Lower leg skin (tissue), 4 donors: ENCODE data around the gene RNPS1. TPM values are rescaled to one million over a fixed set of nuclear protein-coding genes. Genes with fewer than 3 reads are reported as not detected.

Experiments used
- DNase-seq, 2 donors: peaks; one replicate each; pipeline ENCODE4 v3.0.0-alpha.2; 2019; ENCODE audit warnings: low spot score in 2 of 2
- H3K4me3 ChIP-seq: fragments of 200-600 bp; sonication (generic); 2 replicates; pipeline ENCODE4 v1.5.1; 2017; ENCODE audit warnings: mild to moderate bottlenecking, low read depth; ENCODE audit not compliant: poor library complexity, severe bottlenecking
- POLR2A ChIP-seq, 2 donors: fragments of 450-650 bp; IDR thresholded peaks; one replicate each; pipeline ENCODE4 v1.6.1; 2016 to 2017; ENCODE audit warnings: antibody characterized with exemption in 2 of 2, mild to moderate bottlenecking in 1 of 2, moderate library complexity in 1 of 2
- WGBS, 2 donors: methylation state at CpG; one replicate each; pipeline ENCODE4 v1.1.5; 2018; 5-methylcytosine and 5-hydroxymethylcytosine counted together
- intact Hi-C: fragments of 100-400 bp; cut with DNase I; formaldehyde crosslinking; loops from one replicate; pipeline ENCODE4 v1.15.0; 2023; ENCODE audit warnings: low total_unique reads
- total RNA-seq, 4 donors: library from RNA; depleted of rRNA; stranded (reverse); fragments of >200 nt; gene quantifications; one replicate each; pipeline ENCODE4 v1.1.0, GENCODE V29; 2016
- TF ChIP-seq, protein P1 (sequence below), 3 donors: fragments of 450-650 bp; IDR thresholded peaks; one replicate each; pipeline ENCODE4 v1.5.1; 2016; ENCODE audit warnings: antibody characterized with exemption in 3 of 3, mild to moderate bottlenecking in 3 of 3, moderate library complexity in 2 of 3

Gene RNPS1
- total RNA-seq, 4 donors from 2014 or later = 127 to 132 (median 128) TPM

DNA sequence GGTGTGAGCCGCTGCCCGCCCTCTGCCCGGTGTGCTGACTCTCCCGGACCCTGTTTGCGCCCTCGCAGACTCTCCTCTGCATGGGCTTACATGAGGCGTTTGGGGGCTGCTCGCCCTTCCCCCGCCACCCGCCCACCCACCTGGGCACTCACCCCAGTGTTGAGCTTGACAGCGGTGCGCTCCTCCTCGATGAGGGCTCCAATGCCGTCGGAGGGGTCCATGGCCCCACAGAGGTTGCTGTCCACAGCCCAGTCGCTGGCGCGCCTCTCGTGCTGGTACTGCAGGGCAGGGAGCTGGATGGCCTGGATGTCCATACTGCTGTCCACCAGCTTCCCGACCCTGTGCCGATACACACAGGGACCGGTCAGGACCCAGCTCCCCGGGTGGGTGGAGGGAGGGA lies 21.4 kb upstream of the RNPS1 start:
- TF ChIP-seq, protein P1, sequence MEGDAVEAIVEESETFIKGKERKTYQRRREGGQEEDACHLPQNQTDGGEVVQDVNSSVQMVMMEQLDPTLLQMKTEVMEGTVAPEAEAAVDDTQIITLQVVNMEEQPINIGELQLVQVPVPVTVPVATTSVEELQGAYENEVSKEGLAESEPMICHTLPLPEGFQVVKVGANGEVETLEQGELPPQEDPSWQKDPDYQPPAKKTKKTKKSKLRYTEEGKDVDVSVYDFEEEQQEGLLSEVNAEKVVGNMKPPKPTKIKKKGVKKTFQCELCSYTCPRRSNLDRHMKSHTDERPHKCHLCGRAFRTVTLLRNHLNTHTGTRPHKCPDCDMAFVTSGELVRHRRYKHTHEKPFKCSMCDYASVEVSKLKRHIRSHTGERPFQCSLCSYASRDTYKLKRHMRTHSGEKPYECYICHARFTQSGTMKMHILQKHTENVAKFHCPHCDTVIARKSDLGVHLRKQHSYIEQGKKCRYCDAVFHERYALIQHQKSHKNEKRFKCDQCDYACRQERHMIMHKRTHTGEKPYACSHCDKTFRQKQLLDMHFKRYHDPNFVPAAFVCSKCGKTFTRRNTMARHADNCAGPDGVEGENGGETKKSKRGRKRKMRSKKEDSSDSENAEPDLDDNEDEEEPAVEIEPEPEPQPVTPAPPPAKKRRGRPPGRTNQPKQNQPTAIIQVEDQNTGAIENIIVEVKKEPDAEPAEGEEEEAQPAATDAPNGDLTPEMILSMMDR (IDR thresholded peaks at IDR 0.05) = no peak
- DNase-seq = no peak
- 93 to 97% methylated on average over 17 to 19 of the region's 23 CpGs for WGBS, 2 donors
- intact Hi-C loops = no loop called here
- H3K4me3 ChIP-seq = no peak overlapping the region

DNA sequence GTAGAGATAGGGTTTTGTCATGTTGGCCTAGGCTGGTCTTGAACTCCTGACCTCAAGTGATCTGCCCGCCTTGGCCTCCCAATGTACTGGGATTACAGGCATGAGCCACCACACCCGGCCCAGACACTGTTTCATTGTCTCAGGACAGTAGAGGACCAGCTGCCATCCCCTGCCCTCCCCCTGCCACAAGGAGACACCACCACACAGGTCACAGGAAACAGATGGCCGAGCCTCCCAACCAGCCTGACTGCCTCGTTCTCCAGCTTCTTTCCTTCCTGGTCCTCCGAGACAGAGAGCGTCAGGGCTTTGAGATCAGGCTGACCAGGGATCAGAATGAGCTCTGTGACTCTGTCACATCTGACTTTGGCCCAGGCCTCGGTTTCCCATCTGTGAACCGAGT lies 20.8 kb upstream of the RNPS1 start:
- no peak overlapping the region for H3K4me3 ChIP-seq
- no peak for TF ChIP-seq POLR2A (IDR thresholded peaks at IDR 0.05)
- TF ChIP-seq, protein P1 (IDR thresholded peaks at IDR 0.05) = no peak
- DNase-seq = no peak
- intact Hi-C loops = no loop called here
- WGBS, 2 donors = 83 to 87% methylated on average over 8 of the region's 8 CpGs

DNA sequence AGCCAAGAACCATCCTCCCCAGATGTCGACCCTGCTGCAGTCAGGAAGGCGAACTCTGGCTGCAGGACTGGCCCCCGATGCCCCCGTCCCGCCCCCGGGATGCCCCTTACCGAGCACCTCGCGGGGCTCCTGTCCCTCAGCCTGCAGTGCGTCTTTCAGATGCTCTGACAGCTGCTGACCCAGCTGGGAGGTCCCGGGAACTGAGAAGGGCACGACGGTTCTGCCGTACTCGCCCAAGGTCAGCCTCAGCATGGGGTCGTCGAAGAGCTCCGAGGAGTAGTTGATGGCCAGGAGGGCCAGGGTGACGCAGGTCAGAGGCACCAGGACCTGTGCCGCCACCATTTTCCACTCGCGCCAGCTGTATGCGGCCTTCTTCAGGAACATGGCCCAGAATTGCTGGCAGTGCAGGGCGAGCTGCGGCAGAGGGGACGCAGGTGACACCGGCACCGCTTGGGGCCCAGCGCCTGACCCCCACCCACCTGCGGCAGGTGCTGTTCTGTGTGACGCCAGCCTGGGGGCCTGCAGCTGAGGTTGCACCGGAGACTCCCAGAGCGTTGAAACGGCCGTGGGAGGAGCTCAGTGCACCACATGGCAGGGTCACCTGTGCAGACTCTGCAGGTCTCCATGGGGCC lies 20.1 kb upstream of the RNPS1 start:
- no peak overlapping the region for H3K4me3 ChIP-seq
- intact Hi-C loops = no loop called here
- TF ChIP-seq, protein P1 (IDR thresholded peaks at IDR 0.05) = no peak
- no peak for TF ChIP-seq POLR2A (IDR thresholded peaks at IDR 0.05)
- DNase-seq = no peak
- 85 to 91% methylated on average over 25 to 32 of the region's 35 CpGs for WGBS, 2 donors

DNA sequence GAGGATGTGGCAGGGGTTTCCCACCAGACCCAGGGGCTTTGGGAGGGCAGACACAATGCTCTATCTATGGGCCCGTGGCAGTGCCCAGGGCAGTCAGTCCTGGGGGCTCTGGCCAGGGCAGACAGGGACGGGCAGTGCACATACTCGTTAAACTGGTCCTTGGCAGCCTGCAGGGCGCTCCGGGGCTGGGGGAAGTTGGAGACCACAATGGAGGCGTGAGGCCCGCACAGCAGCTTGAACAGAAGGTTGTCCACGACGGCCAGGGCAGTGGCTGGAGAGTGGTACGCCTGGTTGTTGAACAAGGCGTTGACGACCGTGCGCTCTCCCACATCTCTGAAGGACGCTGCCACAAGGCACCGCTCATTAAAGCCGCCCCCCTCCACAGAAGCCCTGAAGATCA lies 18.6 kb upstream of the RNPS1 start:
- no peak for TF ChIP-seq POLR2A (IDR thresholded peaks at IDR 0.05)
- TF ChIP-seq, protein P1 (IDR thresholded peaks at IDR 0.05) = no peak
- H3K4me3 ChIP-seq = no peak overlapping the region
- no peak for DNase-seq
- intact Hi-C loops = no loop called here
- 85 to 90% methylated on average over 5 to 15 of the region's 17 CpGs for WGBS, 2 donors

DNA sequence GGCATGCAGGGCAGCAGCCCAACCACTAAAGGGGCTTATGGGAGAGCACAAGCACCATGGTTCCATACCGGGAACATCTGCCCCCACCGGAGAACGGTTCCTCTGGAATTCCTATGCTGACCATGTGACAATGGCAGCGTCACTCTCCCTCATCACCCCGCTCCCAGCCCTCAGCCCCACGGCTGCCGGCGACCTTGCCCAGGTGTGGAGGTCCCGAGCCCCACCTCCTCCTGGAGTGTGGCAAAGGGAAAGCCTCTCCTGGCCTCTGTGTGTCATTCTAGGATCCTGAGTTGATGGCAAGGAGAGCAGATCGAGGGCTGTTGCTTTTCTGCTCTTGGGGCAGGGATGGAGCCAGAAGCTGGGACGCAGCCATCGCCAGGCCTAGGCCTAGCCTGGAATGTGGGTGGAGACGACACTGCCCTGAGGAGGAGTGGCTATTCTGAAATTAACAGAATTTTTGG lies 17.8 kb upstream of the RNPS1 start:
- intact Hi-C loops = no loop called here
- no peak overlapping the region for H3K4me3 ChIP-seq
- TF ChIP-seq, protein P1 (IDR thresholded peaks at IDR 0.05) = no peak
- TF ChIP-seq POLR2A (IDR thresholded peaks at IDR 0.05) = no peak
- DNase-seq = no peak
- WGBS, 2 donors = 45 to 71% methylated on average over 7 to 13 of the region's 13 CpGs
